H1 (cell line): Measurements from ENCODE around the gene CRLF3. TPM values are rescaled to one million over a fixed set of nuclear protein-coding genes. Genes with fewer than 3 reads are reported as not detected.

Experiments used
- CTCF ChIA-PET: fragments of 300-600 bp; sonication (Branson Sonifier 250); formaldehyde crosslinking; loops from one replicate; lab custom pipeline; 2021; ENCODE audit not compliant: partially characterized antibody; lab: Charles Lee
- POLR2A ChIA-PET: fragments of 300-600 bp; sonication (Branson Sonifier 250); formaldehyde crosslinking; loops from one replicate; lab custom pipeline; 2021; ENCODE audit warnings: inconsistent platforms; ENCODE audit not compliant: partially characterized antibody; lab: Charles Lee
- DNase-seq, 2 experiments: peaks; one replicate each; pipeline versions ENCODE4 v3.0.0 to v3.0.0-alpha.2; 2010 to 2022; ENCODE audit warnings: low spot score in 2 of 2, low read depth in 1 of 2, mixed read lengths in 1 of 2
- FAIRE-seq: peaks from 2 replicates; lab custom pipeline; 2011; peaks lifted over from hg19 to GRCh38; lab: Jason Lieb, UNC
- H2AFZ ChIP-seq: 2 replicates; pipeline ENCODE4 v1.8.1; 2012; ENCODE audit warnings: low read length, inconsistent platforms
- H2AK5ac ChIP-seq: 2 replicates; pipeline ENCODE4 v1.6.1; 2013; ENCODE audit warnings: low read depth, low read length
- H2BK120ac ChIP-seq: replicated peaks from 2 replicates; pipeline ENCODE3; 2013; ENCODE audit warnings: low read depth, low read length, inconsistent platforms
- H2BK12ac ChIP-seq: 2 replicates; pipeline ENCODE4 v1.6.1; 2013; ENCODE audit warnings: low read depth, low read length
- H2BK15ac ChIP-seq: 2 replicates; pipeline ENCODE4 v1.6.1; 2013; ENCODE audit warnings: low read length
- H2BK20ac ChIP-seq: 2 replicates; pipeline ENCODE4 v1.6.1; 2013; ENCODE audit warnings: low read length
- H2BK5ac ChIP-seq: 2 replicates; pipeline ENCODE4 v1.6.1; 2013; ENCODE audit warnings: low read depth, low read length
- H3K14ac ChIP-seq: 2 replicates; pipeline ENCODE4 v1.6.1; 2013; ENCODE audit warnings: inconsistent platforms; ENCODE audit not compliant: insufficient read length
- H3K18ac ChIP-seq: 2 replicates; pipeline ENCODE4 v1.6.1; 2013; ENCODE audit warnings: low read length; ENCODE audit errors: extremely low read depth
- H3K23ac ChIP-seq: 2 replicates; pipeline ENCODE4 v1.6.1; 2013; ENCODE audit warnings: inconsistent platforms; ENCODE audit not compliant: insufficient read length
- H3K23me2 ChIP-seq: 2 replicates; pipeline ENCODE4 v1.6.1; 2013; ENCODE audit warnings: low read depth, low read length
- H3K27ac ChIP-seq: 2 replicates; pipeline ENCODE4 v1.6.1; 2011; ENCODE audit warnings: low read depth, low read length, inconsistent platforms
- H3K27me3 ChIP-seq, 4 experiments: replicated peaks in 1 of 4; 1 replicate in 1 of 4; 2 replicates in 3 of 4; pipeline versions ENCODE4 v1.6.1 to v1.8.1; 2011 to 2013; ENCODE audit warnings: low read length in 3 of 4, mild to moderate bottlenecking in 3 of 4, inconsistent platforms in 2 of 4, mixed read lengths in 2 of 4, moderate library complexity in 1 of 4; ENCODE audit not compliant: control insufficient read depth in 3 of 4, insufficient read depth in 3 of 4; ENCODE audit errors: extremely low read depth in 1 of 4
- H3K36me3 ChIP-seq, 4 experiments: 2 replicates each; pipeline versions ENCODE4 v1.6.1 to v1.8.1; 2011 to 2013; ENCODE audit warnings: mild to moderate bottlenecking in 4 of 4, low read length in 3 of 4, moderate library complexity in 2 of 4, control low read depth in 1 of 4, inconsistent platforms in 1 of 4; ENCODE audit not compliant: insufficient read depth in 4 of 4, control insufficient read depth in 2 of 4
- H3K4ac ChIP-seq: replicated peaks from 2 replicates; pipeline ENCODE3; 2013; ENCODE audit warnings: low read length, low read depth, mixed read lengths, inconsistent platforms; ENCODE audit not compliant: insufficient read length
- H3K4me1 ChIP-seq, 4 experiments: replicated peaks in 1 of 4; 1 replicate in 1 of 4; 2 replicates in 3 of 4; pipeline versions ENCODE4 v1.6.1 to v1.8.1; 2011 to 2013; ENCODE audit warnings: low read length in 3 of 4, inconsistent platforms in 2 of 4, mixed read lengths in 1 of 4; ENCODE audit not compliant: insufficient read depth in 4 of 4, control insufficient read depth in 3 of 4
- H3K4me2 ChIP-seq, 2 experiments: 2 replicates each; pipeline versions ENCODE4 v1.6.1 to v1.8.1; 2011 to 2013; ENCODE audit warnings: low read depth in 2 of 2, low read length in 2 of 2, control low read depth in 1 of 2, inconsistent platforms in 1 of 2, mild to moderate bottlenecking in 1 of 2; ENCODE audit not compliant: insufficient read depth in 1 of 2
- H3K4me3 ChIP-seq, 4 experiments: fragments of 200-600, 300-600 bp in 1 of 4; sonication (generic), shearing (Covaris generic), sonication (Bioruptor Twin) in 1 of 4; 2 replicates each; pipeline versions ENCODE4 v1.5.1 to v1.8.1; 2011 to 2016; ENCODE audit warnings: low read length in 4 of 4, low read depth in 3 of 4, control low read depth in 2 of 4, inconsistent platforms in 2 of 4, mild to moderate bottlenecking in 2 of 4, mixed read lengths in 1 of 4, moderate library complexity in 1 of 4; ENCODE audit not compliant: insufficient read depth in 2 of 4; ENCODE audit errors: extremely low read depth in 1 of 4
- H3K56ac ChIP-seq: replicated peaks from 2 replicates; pipeline ENCODE3; 2013; ENCODE audit warnings: low read depth, mild to moderate bottlenecking, mixed read lengths, low read length, inconsistent platforms; ENCODE audit not compliant: insufficient read length
- H3K79me1 ChIP-seq: 2 replicates; pipeline ENCODE4 v1.6.1; 2013; ENCODE audit warnings: low read depth, low read length, control low read depth
- H3K79me2 ChIP-seq, 2 experiments: 2 replicates each; pipeline versions ENCODE4 v1.6.1 to v1.8.1; 2012 to 2013; ENCODE audit warnings: low read length in 2 of 2, mild to moderate bottlenecking in 2 of 2, inconsistent platforms in 1 of 2; ENCODE audit not compliant: insufficient read depth in 2 of 2, control insufficient read depth in 1 of 2
- H3K9ac ChIP-seq, 4 experiments: replicated peaks in 1 of 4; 1 replicate in 1 of 4; 2 replicates in 3 of 4; pipeline versions ENCODE4 v1.6.1 to v1.8.1; 2011 to 2013; ENCODE audit warnings: low read depth in 3 of 4, low read length in 3 of 4, control low read depth in 2 of 4, mild to moderate bottlenecking in 2 of 4, moderate library complexity in 2 of 4, inconsistent platforms in 1 of 4; ENCODE audit errors: extremely low read depth in 1 of 4
- H3K9me3 ChIP-seq, 2 experiments: 2 replicates each; pipeline versions ENCODE4 v1.6.1 to v1.8.1; 2012 to 2013; ENCODE audit warnings: mild to moderate bottlenecking in 2 of 2, moderate library complexity in 2 of 2, control low read depth in 1 of 2, inconsistent platforms in 1 of 2, low read depth in 1 of 2, low read length in 1 of 2, mixed read lengths in 1 of 2; ENCODE audit not compliant: insufficient read depth in 2 of 2
- H4K20me1 ChIP-seq, 2 experiments: replicated peaks in 1 of 2; 2 replicates each; pipeline versions ENCODE3 to v1.8.1; 2011 to 2013; ENCODE audit warnings: inconsistent platforms in 2 of 2, low read length in 2 of 2, mild to moderate bottlenecking in 1 of 2; ENCODE audit not compliant: insufficient read depth in 2 of 2, control insufficient read depth in 1 of 2
- H4K5ac ChIP-seq: 2 replicates; pipeline ENCODE4 v1.6.1; 2013; ENCODE audit warnings: low read length, low read depth, mixed read lengths, inconsistent platforms; ENCODE audit not compliant: insufficient read length
- H4K8ac ChIP-seq: 2 replicates; pipeline ENCODE4 v1.8.0; 2013; ENCODE audit warnings: mild to moderate bottlenecking, moderate library complexity, low read length, inconsistent platforms; ENCODE audit not compliant: insufficient read depth; ENCODE audit errors: extremely low read depth
- H4K91ac ChIP-seq: replicated peaks from 2 replicates; pipeline ENCODE3; 2013; ENCODE audit warnings: low read length, mixed read lengths, inconsistent platforms; ENCODE audit not compliant: insufficient read length
- ASH2L ChIP-seq: fragments of 200-600, 300-600 bp; sonication (generic); IDR thresholded peaks from one replicate; pipeline ENCODE4 v1.7.1; 2017; ENCODE audit warnings: low read length
- ATF3 ChIP-seq: IDR thresholded peaks from 2 replicates; pipeline ENCODE4 v1.6.1; 2011; ENCODE audit warnings: low read depth, mild to moderate bottlenecking, low read length; ENCODE audit not compliant: insufficient read depth
- CBX5 ChIP-seq: fragments of 300-800, 300-1000 bp; sonication (generic); IDR thresholded peaks from 2 replicates; pipeline ENCODE4 v1.7.1; 2016; ENCODE audit warnings: antibody characterized with exemption, low read length, low read depth
- NRF1 ChIP-seq: IDR thresholded peaks from 2 replicates; pipeline ENCODE4 v1.6.1; 2011; ENCODE audit warnings: mild to moderate bottlenecking, low read depth, low read length, improper control_type of control experiment
- RBBP5 ChIP-seq: IDR thresholded peaks from 2 replicates; pipeline ENCODE4 v1.7.1; 2012; ENCODE audit warnings: low read depth, mild to moderate bottlenecking, inconsistent platforms, low read length, moderate library complexity, borderline replicate concordance
- RNF2 ChIP-seq: fragments of 200-900, 300-1000 bp; sonication (generic); IDR thresholded peaks from 2 replicates; pipeline ENCODE4 v1.7.1; 2016; ENCODE audit warnings: borderline replicate concordance, low read depth, mild to moderate bottlenecking, antibody characterized with exemption, low read length; ENCODE audit not compliant: poor library complexity, severe bottlenecking; ENCODE audit errors: missing control alignments
- SIX5 ChIP-seq: IDR thresholded peaks from 2 replicates; pipeline ENCODE4 v1.6.1; 2011; ENCODE audit warnings: mild to moderate bottlenecking, low read depth, low read length
- SP1 ChIP-seq: IDR thresholded peaks from 2 replicates; pipeline ENCODE4 v1.6.1; 2011; ENCODE audit warnings: low read depth, low read length
- WGBS, 2 experiments: shearing (Covaris generic) in 1 of 2; methylation state at CpG; one replicate each; pipeline versions ENCODE4 v1.1.6 to v1.1.7; 2013 to 2015; ENCODE audit warnings: low lambda C conversion rate in 2 of 2, mixed read lengths in 2 of 2, inconsistent platforms in 1 of 2, low coverage in 1 of 2, missing lambda C conversion rate in 1 of 2; ENCODE audit not compliant: insufficient replicate concordance in 2 of 2, insufficient coverage in 1 of 2, insufficient read length in 1 of 2; ENCODE audit errors: extremely low coverage in 1 of 2, missing lambda C conversion rate in 1 of 2; 5-methylcytosine and 5-hydroxymethylcytosine counted together
- polyA plus RNA-seq, 7 experiments: library from polyadenylated mRNA; depleted of rRNA in 3 of 7; stranded (reverse) in 5 of 7; unstranded in 2 of 7; fragments of >200 nt in 5 of 7; fragments of 200-250 nt in 2 of 7; gene quantifications; 1 replicate in 5 of 7; 2 replicates in 1 of 7; 4 replicates in 1 of 7; pipeline versions ENCODE4 v1.2.1 to v1.2.3, GENCODE V29; 2011 to 2013; ENCODE audit warnings: missing spikeins in 2 of 7, mixed read lengths in 2 of 7
- total RNA-seq: library from RNA; stranded (reverse); fragmentation: NEBNext Ultra II Directional; extraction: Animal tissue kit (Norgen Biotek cat#: 25700); gene quantifications from 2 replicates; pipeline ENCODE4 v1.2.1, GENCODE V29; 2021
- TF ChIP-seq, protein P1 (sequence below): IDR thresholded peaks from 2 replicates; pipeline ENCODE4 v1.6.1; 2012; ENCODE audit warnings: inconsistent platforms

The CRLF3 gene
- total and polyA plus RNA-seq, 2 of the 8 experiments (the other 6 are each of a cell fraction or from before 2014, with no cell fraction given), result 12.7 to 22.7 TPM

DNA sequence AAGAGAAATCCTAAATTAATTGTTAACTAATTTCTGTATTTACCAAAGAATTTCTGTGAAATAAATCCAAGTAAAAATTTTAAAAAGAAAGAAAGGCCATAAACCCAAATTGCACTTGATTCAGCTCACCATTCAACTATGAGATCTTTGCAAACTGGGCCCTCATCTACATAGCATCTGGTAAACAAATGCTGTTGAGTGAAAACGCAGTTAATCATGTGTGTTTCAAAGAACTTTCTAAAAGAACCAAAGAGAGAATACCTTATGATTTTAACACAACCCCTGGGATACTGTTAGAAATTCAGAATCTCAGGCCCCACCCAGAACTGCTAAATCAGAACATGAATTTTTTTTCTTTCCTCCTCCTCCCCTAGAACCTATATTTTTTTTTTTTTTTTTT, 16.6 kb downstream of the CRLF3 start:
- Histone ChIP-seq H3K9ac (no peak overlapping the region), H2BK20ac (no peak overlapping the region), H2AK5ac (no peak overlapping the region), H3K23me2 (no peaks in the 10 kb centered on the region), H4K5ac (no peak overlapping the region), H4K20me1 (peaks cover 0 to 3% of the 10 kb centered on the region in 2 experiments), H3K56ac (no peak overlapping the region), H3K9me3 (no peaks in the 10 kb centered on the region), H3K4me3 (no peak overlapping the region), H3K27ac (no peak overlapping the region), H3K18ac (no peak overlapping the region), H3K27me3 (no peaks in the 10 kb centered on the region), H2AFZ (no peak overlapping the region), H3K79me1 (no peaks in the 10 kb centered on the region; the same call in 1 of the 2 replicates), H2BK12ac (no peak overlapping the region), H3K4ac (no peak overlapping the region), H4K8ac (no peak overlapping the region), H3K14ac (no peak overlapping the region), H3K79me2 (peaks cover 0 to 43% of the 10 kb centered on the region in 2 experiments; a peak in 2 of 4 replicates), H2BK120ac (no peak overlapping the region), H2BK5ac (no peak overlapping the region), H4K91ac (no peak overlapping the region), H3K36me3 (peaks cover 0 to 18% (median 6%) of the 10 kb centered on the region in 4 experiments; a peak in 7 of 8 replicates), H3K4me2 (no peak overlapping the region), H2BK15ac (no peak overlapping the region), H3K23ac (no peak overlapping the region), H3K4me1 (peaks cover 0 to 2% (median under 1%) of the 10 kb centered on the region in 4 experiments; a peak in 1 of 7 replicates)
- DNase-seq (no peak), FAIRE-seq (no peak)
- WGBS, 2 experiments, result 76% methylated on average over 1 of the region's 1 CpG; no CpG with 5 or more reads in 1 of the 2 experiments
- ChIA-PET POLR2A (interaction anchor here (0.7 to 1.0 kb wide), 2 partner anchors 12 to 242 kb away, joined by 3 to 5 read pairs; no protein-coding TSS in a partner anchor), CTCF (interaction anchor here (0.7 to 1.3 kb wide), 2 partner anchors 16 to 1969 kb away, joined by 3 read pairs; partner anchors contain the start of gene CRLF3)
- TF ChIP-seq RBBP5 (no peak), NRF1 (no peak), SIX5 (no peak), CBX5 (no peak), RNF2 (no peak), ASH2L (no peak), ATF3 (no peak), SP1 (no peak)
- TF ChIP-seq, protein P1, sequence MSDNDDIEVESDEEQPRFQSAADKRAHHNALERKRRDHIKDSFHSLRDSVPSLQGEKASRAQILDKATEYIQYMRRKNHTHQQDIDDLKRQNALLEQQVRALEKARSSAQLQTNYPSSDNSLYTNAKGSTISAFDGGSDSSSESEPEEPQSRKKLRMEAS, result no peak
